ENCODE results near the gene CTSD. TPM values are rescaled to one million over a fixed set of nuclear protein-coding genes. Genes with fewer than 3 reads are reported as not detected.

Gene CTSD
- total RNA-seq, 1 experiment from 2014 or later = 367 TPM

DNA sequence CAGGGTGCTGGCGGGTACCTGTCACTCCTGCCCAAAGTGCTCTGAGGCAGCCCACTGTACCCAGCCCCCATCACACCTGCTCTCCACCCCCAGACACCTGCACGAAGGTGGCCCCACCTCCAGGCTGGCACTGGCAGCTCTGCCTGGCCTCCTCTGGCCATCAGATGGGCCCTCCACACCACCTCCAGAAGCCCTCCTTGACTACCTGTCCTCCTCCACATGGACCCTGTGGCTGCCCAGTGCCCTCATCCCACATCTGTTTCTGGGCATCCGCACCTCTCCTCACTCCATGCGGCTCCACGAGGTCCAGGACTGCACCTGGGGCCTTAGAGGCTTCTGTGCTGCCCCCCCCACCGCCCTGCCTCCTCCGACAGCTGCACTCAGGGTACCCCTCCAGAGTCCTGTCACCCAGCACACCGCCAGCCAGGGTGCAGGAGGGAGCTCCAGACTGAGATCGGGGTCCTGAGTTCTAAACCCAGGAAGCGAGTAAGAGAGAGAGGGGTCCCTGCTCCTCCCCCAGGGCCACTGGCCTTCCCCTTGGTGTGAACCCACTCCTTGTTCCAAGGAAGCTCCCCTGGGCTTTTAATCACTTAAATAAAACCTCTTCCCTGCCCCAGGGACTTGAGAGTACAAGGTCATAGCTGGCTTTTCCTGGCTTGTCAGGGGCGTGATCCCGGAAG, 1.7 kb downstream of the CTSD start:
- Mint-ChIP-seq H3K27me3 (ENCODE audit: insufficient read depth, unreplicated experiment) (no peaks in the 10 kb centered on the region), H3K4me3 (ENCODE audit: unreplicated experiment) (peak overlapping the region; percentile 74), H3K4me1 (ENCODE audit: insufficient read depth, unreplicated experiment) (peaks cover 10% of the 10 kb centered on the region), H3K9me3 (ENCODE audit: unreplicated experiment) (no peaks in the 10 kb centered on the region), H3K36me3 (ENCODE audit: insufficient read depth, unreplicated experiment) (peaks cover 23% of the 10 kb centered on the region), H3K27ac (ENCODE audit: low read depth, unreplicated experiment) (no peak overlapping the region)
- BruUV-seq (replicated peaks) = no TSS peak
- DNase-seq (ENCODE audit: unreplicated experiment) = no peak
- ChIA-PET POLR2A (interaction anchor here (0.6 to 4.4 kb wide), 16 partner anchors 10 to 114 kb away, joined by 3 to 115 read pairs (median 4); partner anchors contain the start of genes IFITM10, SYT8 and TNNI2), CTCF (interaction anchor here (0.5 to 3.6 kb wide), 7 partner anchors 8 to 109 kb away, joined by 3 to 45 read pairs (median 3); partner anchors contain the start of gene SYT8)
- intact Hi-C loops (cut with micrococcal nuclease) = loop anchor here (1.0 kb wide), 1 partner anchor 68 kb away; no protein-coding TSS in a partner anchor
- TF ChIP-seq, protein P1, sequence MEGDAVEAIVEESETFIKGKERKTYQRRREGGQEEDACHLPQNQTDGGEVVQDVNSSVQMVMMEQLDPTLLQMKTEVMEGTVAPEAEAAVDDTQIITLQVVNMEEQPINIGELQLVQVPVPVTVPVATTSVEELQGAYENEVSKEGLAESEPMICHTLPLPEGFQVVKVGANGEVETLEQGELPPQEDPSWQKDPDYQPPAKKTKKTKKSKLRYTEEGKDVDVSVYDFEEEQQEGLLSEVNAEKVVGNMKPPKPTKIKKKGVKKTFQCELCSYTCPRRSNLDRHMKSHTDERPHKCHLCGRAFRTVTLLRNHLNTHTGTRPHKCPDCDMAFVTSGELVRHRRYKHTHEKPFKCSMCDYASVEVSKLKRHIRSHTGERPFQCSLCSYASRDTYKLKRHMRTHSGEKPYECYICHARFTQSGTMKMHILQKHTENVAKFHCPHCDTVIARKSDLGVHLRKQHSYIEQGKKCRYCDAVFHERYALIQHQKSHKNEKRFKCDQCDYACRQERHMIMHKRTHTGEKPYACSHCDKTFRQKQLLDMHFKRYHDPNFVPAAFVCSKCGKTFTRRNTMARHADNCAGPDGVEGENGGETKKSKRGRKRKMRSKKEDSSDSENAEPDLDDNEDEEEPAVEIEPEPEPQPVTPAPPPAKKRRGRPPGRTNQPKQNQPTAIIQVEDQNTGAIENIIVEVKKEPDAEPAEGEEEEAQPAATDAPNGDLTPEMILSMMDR (IDR thresholded peaks at IDR 0.05; ENCODE audit: unreplicated experiment) = no peak

DNA sequence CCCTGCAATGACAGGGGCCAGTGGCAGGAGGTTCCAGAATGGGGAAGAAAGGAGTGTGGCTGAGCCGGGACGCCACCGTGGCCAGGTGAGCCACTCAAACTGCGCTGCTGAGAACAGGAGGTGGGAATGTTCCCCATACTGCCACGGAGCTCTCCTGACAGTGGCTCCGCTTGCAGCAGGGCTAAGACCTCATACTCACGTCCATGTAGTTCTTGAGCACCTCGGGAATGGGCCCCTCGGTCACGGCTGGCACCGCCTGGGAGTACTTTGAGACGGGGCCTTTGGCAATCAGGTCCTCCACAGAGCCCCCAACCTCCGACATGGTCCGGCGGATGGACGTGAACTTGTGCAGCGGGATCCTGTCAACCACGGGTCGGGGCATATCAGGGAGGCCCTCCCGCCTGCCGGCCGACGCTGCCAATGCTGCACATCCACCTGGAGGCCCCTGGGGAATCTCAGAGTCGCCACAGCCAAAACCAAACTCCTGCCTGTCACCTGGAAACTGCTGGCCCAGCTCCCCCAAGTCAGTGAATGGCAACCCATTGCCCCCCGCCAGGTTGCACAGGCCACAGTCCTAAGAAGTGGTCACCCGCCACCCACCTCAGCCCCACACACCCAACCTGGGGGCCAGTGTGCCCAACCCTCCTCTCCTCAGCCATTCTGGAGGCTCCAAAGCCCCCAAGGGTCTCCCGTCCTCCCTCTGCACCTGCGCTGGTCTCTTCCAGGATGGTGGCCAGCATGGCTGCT, 2.4 kb downstream of the CTSD start:
- H3K4me1 Mint-ChIP-seq (ENCODE audit: insufficient read depth, unreplicated experiment) = peaks cover 10% of the 10 kb centered on the region
- no TSS peak for BruUV-seq (replicated peaks)
- POLR2A ChIA-PET = interaction anchor here (1.3 to 4.4 kb wide), 5 partner anchors 9 to 72 kb away, joined by 3 to 115 read pairs (median 16); partner anchors contain the start of genes IFITM10 and SYT8
- H3K27me3 Mint-ChIP-seq (ENCODE audit: insufficient read depth, unreplicated experiment) = no peaks in the 10 kb centered on the region
- H3K9me3 Mint-ChIP-seq (ENCODE audit: unreplicated experiment) = no peaks in the 10 kb centered on the region
- CTCF ChIA-PET = interaction anchor here (1.0 to 3.6 kb wide), 3 partner anchors 66 to 71 kb away, joined by 4 to 45 read pairs (median 14); partner anchors contain the start of gene SYT8
- H3K27ac Mint-ChIP-seq (ENCODE audit: low read depth, unreplicated experiment) = no peak overlapping the region
- peak overlapping the region; percentile 74 for H3K4me3 Mint-ChIP-seq (ENCODE audit: unreplicated experiment)
- DNase-seq (ENCODE audit: unreplicated experiment) = no peak
- intact Hi-C loops (cut with micrococcal nuclease) = no loop called here
- peaks cover 24% of the 10 kb centered on the region for H3K36me3 Mint-ChIP-seq (ENCODE audit: insufficient read depth, unreplicated experiment)
- TF ChIP-seq, protein P1 (IDR thresholded peaks at IDR 0.05; ENCODE audit: unreplicated experiment) = no peak

DNA sequence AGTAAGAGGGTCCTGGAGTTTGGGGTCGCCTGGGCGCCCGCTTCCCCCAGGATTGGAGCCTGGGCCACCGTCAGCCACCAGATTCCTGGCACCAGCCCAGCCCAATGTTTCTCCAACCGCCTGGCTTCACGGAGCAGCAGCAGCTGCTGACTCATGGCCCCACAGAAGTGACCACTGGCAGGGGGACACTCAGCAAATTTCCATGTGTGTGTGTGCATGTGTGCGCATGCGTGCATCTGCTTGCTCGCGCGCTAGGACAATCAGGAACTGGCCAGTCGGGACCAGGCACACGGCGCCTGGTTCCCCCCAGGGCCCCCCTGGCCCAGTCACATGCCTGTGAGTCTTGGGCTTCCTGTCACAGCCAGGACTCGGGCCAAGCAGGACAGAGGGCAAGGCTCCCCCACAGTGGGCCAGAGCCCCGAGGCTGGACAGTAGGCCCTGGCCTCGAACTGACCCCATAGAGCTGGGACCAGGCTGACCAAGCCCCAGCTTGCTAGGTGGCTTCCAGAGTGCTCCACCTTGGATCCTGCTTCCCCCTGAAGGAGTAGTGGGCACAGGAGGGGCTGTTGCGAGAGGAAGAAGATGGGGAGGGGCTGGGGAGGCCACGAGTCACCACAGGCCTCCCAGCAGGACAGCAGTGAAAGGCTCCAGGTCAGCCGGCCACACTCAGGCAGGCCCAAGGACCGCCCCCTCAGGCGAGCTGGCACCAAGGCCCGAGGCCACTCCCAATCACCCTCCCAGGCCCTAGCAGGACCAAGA, 3.2 kb downstream of the CTSD start:
- Mint-ChIP-seq H3K4me3 (ENCODE audit: unreplicated experiment) (no peak overlapping the region), H3K4me1 (ENCODE audit: insufficient read depth, unreplicated experiment) (peaks cover 10% of the 10 kb centered on the region)

More for the DNA sequence above, 3.2 kb downstream of the CTSD start:
- Mint-ChIP-seq H3K9me3 (ENCODE audit: unreplicated experiment) (no peaks in the 10 kb centered on the region), H3K27ac (ENCODE audit: low read depth, unreplicated experiment) (no peak overlapping the region), H3K27me3 (ENCODE audit: insufficient read depth, unreplicated experiment) (no peaks in the 10 kb centered on the region), H3K36me3 (ENCODE audit: insufficient read depth, unreplicated experiment) (peaks cover 32% of the 10 kb centered on the region)
- TF ChIP-seq, protein P1 (IDR thresholded peaks at IDR 0.05; ENCODE audit: unreplicated experiment) = no peak
- CTCF ChIA-PET = interaction anchor here (0.5 to 3.6 kb wide), 4 partner anchors 67 to 396 kb away, joined by 4 to 45 read pairs (median 9); partner anchors contain the start of gene SYT8
- POLR2A ChIA-PET = interaction anchor here (0.5 to 4.4 kb wide), 5 partner anchors 8 to 73 kb away, joined by 3 to 115 read pairs (median 16); partner anchors contain the start of genes IFITM10 and SYT8
- no peak for DNase-seq (ENCODE audit: unreplicated experiment)
- intact Hi-C loops (cut with micrococcal nuclease) = no loop called here
- no TSS peak for BruUV-seq (replicated peaks)
